HG03575 (cell line): ENCODE data around the gene USP3.
"Not testable (repeated sequence)": the region's sequence is repeated elsewhere in the genome, so short reads cannot be mapped to it uniquely, and the experiment has no call there.

ENCODE experiments used
- ATAC-seq: cut with Tn5 transposase; IDR thresholded peaks from one replicate; pipeline ENCODE4 v1.9.1; 2021; ENCODE audit not compliant: unreplicated experiment, insufficient number of reproducible peaks, low FRiP score; ENCODE audit errors: extremely low read depth

USP3 gene

DNA sequence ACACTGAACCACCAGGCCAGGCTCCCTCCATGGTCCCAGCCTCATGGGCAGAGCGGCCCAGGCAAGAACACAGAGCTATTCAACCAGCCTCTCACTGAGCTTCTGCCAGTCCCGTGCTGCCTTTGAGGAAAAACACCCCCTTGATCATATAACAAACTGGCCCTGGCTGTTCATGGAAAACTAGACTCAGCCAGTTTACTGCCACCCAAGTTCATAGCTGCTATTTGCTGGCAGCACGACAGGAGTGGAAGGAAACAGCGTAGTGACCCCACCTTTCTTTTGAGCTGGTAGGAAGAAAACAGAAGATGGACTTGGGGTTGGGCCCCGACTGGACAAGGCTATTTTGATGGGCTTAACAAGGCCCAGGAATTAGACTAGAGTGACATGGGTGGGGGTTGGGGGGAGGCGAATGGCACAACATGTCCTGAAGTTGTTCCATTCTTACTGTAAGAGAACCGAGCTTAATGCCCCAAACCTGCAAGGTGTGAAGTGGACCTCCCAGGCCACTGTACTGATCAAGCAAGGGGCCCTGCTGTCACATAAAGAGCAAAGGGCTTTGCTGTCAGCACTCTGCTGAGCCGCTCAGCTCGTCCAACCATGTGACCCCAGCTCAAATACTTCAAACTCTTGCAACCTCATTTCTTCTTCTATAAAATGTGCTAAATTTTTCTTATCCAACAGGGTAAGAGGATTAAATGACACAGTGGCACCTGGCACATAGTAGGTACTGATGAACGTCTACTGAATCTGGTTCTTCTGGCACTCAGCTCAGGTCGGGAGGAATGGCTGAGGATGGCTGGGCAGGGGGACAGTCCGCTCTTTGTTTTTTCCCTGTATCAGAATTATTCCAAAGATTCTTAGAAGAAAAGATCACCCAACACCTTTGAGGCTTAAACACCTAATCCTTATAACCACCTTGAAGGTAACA is 94.3 kb downstream of the USP3 start:
- no peak for ATAC-seq

DNA sequence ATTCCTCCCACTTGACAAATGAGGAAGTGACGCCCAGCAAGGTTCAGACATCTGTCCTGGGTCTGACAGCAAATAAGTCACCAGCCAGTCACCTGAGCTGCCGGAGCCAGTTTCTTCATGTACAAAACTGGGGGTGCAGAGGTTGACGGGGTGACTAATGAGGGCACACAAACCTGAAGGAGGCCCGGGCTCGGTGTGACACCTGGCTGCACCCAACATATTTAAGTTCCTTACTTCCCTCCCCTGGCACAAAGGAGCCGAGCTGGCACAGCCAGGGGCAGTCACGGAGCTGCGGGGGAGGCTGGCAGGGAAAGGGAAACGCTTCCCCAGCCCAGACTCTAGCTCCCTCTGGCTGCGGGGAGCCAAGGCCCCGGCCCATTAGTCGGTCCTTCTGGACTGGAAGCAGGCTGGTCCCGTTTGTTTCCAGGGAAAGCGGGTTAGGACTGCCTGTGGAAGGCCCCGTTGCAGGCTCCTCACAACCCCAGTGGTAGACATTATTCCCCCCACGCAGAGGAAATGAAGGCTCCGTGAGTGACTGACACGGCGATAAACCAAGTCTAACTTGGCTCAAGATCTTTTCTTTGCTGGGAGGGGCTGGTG is 95.1 kb downstream of the USP3 start:
- no peak for ATAC-seq

- ATAC-seq, result no peak
Observed at GRCh38 chr15:63600001-63600615, 95.7 kb downstream of the USP3 start.

DNA sequence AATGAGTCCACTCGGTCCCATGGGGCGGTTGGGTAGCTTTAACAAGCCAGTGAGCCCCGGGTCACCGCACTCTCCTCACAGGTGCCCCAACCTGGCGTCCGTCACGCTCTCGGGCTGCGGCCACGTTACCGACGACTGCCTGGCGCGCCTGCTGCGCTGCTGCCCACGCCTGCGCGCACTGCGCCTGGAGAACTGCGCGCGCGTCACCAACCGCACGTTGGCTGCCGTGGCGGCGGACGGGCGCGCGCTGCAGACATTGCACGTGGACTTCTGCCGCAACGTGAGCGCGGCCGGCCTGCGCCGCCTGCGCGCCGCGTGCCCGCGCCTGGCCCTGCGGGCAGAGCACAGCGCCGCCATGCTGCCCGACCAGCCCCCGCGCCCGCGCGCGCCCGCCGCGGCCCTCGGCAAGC is 96.2 kb downstream of the USP3 start:
- peak; percentile 38 for ATAC-seq

DNA sequence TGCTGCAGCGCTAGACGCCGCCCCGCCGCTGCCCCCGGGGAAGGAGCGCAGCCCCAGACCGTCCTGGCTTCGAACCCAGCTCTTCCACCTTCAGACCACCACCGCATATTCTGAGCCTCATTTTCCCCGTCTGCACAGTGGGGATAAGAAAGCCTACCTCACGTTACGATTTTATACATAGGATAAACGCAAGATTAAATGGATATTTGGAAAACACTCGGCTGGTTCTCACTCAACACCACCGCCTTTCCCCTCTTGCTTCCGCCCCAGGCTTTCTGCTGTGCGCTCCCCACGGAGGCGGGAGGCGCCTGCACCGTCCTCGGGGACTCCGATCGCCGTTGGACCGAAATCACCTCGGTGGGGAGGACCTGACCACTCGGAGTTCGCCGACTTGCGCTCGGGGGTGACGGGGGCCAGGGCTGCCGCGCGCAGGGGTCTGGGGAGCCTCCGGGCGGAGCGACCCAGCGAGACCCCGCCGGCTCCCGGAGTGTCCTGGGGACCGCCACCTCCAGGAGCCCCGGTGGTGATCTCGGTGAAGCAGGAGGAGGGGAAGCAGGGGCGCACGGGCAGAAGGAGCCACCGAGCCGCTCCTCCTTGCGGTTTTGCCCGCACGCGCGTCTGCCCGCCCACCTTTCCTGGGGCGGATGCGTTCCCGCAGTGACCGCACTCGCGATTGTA is 96.8 kb downstream of the USP3 start:
- no peak for ATAC-seq

DNA sequence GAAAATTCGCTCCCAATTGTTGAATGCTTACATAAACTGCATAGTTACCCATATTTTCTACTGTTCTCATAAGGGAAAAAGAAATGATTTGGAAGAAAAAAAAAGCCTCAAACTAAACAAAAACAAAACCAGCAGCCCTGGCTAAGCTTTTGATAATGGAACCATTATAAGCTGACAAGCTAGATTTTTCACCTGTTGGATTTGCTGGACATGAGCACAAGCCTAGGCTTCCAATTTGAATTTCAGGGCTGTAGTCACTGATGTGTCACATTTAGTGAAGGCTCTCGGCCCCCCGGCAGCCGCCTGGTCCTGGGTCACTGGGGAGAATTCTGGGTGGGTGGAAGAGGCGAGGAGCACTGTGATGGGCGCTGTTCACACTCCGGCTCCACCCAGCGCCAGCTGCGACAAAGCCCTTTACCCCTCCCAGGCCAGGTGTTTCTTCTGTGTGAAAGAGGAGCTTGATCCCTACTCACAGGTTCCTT is 97.4 kb downstream of the USP3 start:
- ATAC-seq, result no peak

DNA sequence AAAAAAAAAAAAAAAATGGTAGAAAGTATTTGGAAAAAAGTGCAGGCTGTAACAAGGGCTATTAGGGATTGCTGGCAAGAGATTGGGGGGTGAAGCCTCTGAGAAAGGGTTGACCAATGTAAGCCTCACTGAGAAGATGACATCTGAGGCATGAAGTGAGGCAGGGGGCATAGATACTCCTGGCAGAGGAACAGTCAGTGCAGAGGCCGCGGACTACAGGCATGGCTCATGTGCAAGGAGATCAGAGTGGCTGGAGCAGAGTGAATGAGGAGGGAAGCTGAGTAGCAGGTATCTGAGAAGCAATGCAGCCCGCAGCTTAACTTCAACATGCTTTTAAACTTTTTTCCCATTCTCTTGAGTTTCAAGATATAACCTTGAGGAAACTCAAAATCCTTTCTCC is 98.2 kb downstream of the USP3 start:
- no peak for ATAC-seq

- no peak for ATAC-seq
Observed at GRCh38 chr15:63603516-63603915, 99.1 kb downstream of the USP3 start.

DNA sequence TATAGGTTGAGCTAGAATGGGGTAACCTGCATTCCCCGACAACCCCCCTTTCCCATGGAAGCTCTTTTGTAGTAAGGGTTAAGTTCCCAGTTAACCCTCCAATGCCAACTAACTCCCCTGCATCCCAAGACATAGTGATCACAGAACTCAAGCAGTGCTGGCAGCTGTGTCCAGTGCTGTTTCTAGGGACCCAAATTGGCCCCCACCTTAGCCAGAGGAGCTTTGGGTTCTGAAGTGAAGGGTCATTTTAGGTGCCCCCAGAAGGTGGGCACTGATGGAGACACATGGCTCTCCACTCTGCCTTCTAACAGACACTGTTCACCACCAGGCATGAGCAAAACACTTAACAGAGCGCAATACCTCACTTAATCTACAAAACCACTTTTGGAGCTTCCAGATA is 99.9 kb downstream of the USP3 start:
- no peak for ATAC-seq

GRCh38 chr15:63605036-63605435 is 100.6 kb downstream of the USP3 start:
- ATAC-seq, result no peak

GRCh38 chr15:63605816-63606215 is 101.4 kb downstream of the USP3 start:
- ATAC-seq, result no peak

DNA sequence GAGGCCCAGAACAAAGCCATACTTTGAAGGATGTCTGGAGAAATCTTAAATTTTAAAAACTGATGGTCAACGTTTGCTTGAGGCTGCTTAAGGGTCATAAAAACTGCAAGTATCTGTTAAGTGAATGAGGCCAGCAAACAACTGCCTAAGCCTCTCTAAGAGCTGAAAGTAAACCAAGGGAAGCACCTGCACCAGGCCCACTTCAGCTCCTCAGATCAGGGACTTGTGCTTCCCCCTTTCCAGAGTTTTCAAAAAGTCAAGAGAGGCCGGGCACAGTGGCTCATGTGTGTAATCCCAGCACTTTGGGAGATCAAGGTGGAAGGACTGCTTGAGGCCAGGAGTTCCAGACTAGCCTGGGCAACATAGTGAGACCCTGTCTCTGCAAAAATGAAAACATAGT is 101.9 kb downstream of the USP3 start:
- no peak for ATAC-seq

GRCh38 chr15:63608989-63609388 is 104.6 kb downstream of the USP3 start:
- no peak for ATAC-seq

GRCh38 chr15:63609448-63609847 is 105.1 kb downstream of the USP3 start:
- no peak for ATAC-seq

DNA sequence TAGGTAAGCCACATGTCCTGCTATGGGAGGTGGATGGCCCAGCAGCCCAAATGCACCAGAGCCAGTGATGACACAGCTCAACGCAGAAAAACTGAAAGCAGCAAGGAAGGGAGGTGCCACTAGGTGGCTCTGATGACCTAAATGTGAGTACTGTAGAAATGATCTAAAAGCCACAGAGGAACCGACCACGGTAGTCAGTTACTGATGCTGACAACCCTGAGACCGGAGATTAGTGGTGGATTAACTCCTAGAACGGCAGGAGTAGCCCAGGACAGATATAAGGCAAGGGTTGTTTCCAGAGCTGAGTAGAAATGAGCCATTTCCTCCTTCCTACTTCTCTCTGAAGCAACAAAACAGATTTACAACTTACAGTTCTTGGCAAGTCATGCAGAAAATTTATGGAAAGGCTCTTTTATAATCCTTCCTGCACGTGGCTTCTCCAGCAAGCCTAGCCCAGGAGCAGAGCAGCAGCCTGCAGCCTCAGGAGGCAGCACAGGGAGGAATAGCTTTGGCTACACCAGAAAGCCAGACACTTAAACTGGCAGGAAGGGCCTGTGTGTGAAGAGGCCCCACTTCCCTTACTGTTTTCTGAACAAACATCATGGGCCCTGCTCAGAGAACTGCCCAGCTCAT is 105.9 kb downstream of the USP3 start:
- ATAC-seq, result no peak

- no peak for ATAC-seq
Observed at GRCh38 chr15:63611177-63611576, 106.8 kb downstream of the USP3 start.

DNA sequence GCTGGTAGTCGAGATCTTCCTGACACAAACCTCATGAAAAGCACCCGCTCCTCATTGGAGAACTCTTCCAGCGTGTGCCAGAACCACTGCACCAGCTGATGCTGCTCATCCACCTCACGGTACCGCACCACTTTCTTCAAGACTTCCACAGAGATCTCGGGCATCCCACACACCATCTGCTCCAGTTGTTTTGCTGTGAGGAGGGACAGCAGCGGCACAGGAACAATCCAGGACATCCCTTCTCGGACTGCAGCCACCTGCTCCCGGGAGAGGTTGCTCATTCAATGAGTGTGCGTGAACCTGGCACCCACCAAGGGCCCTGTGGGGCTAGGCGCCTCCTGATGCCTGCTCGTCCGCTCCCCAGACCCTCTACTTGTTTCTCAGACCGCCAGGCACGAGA is 107.9 kb downstream of the USP3 start:
- ATAC-seq, result no peak

- ATAC-seq, result no peak
Observed at GRCh38 chr15:63615935-63616334, 111.5 kb downstream of the USP3 start.

GRCh38 chr15:63617147-63617546 is 112.8 kb downstream of the USP3 start:
- ATAC-seq, result not testable (repeated sequence)
